Measurements from ENCODE around the gene SF3B1.

The SF3B1 gene

GRCh38 chr2:197399887-197400540 lies 34.8 kb downstream of the SF3B1 start:
- in situ Hi-C loops (cut with MboI; ENCODE audit: low sequenced_read_pairs, unreplicated experiment): loop anchor here (25.0 kb wide), 1 partner anchor 613 kb away; the partner anchor contains the start of gene GTF3C3
- TF ChIP-seq, protein P1, sequence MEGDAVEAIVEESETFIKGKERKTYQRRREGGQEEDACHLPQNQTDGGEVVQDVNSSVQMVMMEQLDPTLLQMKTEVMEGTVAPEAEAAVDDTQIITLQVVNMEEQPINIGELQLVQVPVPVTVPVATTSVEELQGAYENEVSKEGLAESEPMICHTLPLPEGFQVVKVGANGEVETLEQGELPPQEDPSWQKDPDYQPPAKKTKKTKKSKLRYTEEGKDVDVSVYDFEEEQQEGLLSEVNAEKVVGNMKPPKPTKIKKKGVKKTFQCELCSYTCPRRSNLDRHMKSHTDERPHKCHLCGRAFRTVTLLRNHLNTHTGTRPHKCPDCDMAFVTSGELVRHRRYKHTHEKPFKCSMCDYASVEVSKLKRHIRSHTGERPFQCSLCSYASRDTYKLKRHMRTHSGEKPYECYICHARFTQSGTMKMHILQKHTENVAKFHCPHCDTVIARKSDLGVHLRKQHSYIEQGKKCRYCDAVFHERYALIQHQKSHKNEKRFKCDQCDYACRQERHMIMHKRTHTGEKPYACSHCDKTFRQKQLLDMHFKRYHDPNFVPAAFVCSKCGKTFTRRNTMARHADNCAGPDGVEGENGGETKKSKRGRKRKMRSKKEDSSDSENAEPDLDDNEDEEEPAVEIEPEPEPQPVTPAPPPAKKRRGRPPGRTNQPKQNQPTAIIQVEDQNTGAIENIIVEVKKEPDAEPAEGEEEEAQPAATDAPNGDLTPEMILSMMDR (IDR thresholded peaks at IDR 0.05; ENCODE audit: borderline replicate concordance, control extremely low read depth, extremely low read depth, insufficient read depth, missing control alignments): no peak
- DNase-seq (ENCODE audit: low spot score): no peak

DNA sequence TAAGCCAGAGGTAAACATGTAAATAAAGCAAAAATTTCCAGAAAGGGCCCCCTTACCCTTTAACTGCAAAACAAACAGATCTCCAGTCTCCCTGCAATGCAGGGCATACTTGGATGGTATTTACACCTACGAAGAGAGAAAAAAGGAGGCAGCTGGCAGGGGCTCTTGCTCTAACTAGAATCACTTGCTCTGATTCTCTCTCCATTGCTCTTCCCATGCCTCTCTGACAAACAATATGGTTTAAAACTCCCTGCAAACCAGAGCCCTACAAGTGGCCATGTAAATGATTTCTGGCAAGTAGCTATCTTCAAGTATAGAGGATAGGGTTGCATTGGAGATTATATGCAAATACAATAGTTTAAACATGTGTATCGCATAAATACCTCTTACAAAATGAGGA lies 35.9 kb downstream of the SF3B1 start:
- in situ Hi-C loops (cut with MboI; ENCODE audit: low sequenced_read_pairs, unreplicated experiment): loop anchor here (25.0 kb wide), 1 partner anchor 612 kb away; the partner anchor contains the start of gene GTF3C3
- no peak for DNase-seq (ENCODE audit: low spot score)
- TF ChIP-seq, protein P1 (IDR thresholded peaks at IDR 0.05; ENCODE audit: borderline replicate concordance, control extremely low read depth, extremely low read depth, insufficient read depth, missing control alignments): no peak

GRCh38 chr2:197391220-197391717 lies 43.6 kb downstream of the SF3B1 start:
- TF ChIP-seq, protein P1 (IDR thresholded peaks at IDR 0.05; ENCODE audit: borderline replicate concordance, control extremely low read depth, extremely low read depth, insufficient read depth, missing control alignments): no peak
- no peak for DNase-seq (ENCODE audit: low spot score)
- in situ Hi-C loops (cut with MboI; ENCODE audit: low sequenced_read_pairs, unreplicated experiment): loop anchor here (25.0 kb wide), 1 partner anchor 604 kb away; the partner anchor contains the start of gene GTF3C3

DNA sequence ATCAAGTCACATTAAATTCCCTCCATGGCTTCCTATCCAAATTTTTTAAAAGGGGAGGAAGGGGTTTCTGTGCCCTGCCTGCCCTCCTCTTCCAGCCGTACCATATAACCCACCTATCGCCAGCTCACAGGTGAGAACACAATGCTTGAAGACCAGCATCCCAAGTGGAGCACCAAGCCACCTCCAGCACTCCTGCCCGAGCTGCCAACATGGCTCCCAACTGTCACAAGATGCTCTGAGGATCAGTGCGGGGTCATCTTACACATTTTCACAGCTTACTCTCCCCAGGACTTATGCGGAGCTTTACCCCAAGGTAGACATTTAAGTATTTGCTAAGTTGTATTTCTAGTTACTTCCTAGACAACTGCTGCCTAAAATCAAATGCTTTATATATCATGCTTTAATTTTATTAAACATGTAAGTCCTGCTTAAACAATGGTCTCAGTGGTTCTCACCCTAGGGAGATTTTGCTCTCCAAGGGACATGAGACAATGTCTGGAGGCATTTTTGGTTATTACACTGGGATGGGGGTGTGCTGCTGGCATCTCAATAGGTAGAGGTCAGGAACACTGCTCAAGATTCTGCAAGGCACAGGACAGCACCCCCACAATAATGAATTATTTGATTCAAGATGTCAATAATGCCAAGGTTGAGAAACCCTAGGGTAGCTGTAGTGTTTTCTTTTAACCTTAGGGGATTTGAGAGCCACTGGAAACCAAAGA lies 45.8 kb downstream of the SF3B1 start:
- in situ Hi-C loops (cut with MboI; ENCODE audit: low sequenced_read_pairs, unreplicated experiment): loop anchor here (25.0 kb wide), 1 partner anchor 602 kb away; the partner anchor contains the start of gene GTF3C3
- no peak for DNase-seq (ENCODE audit: low spot score)
- TF ChIP-seq, protein P1 (IDR thresholded peaks at IDR 0.05; ENCODE audit: borderline replicate concordance, control extremely low read depth, extremely low read depth, insufficient read depth, missing control alignments): no peak

DNA sequence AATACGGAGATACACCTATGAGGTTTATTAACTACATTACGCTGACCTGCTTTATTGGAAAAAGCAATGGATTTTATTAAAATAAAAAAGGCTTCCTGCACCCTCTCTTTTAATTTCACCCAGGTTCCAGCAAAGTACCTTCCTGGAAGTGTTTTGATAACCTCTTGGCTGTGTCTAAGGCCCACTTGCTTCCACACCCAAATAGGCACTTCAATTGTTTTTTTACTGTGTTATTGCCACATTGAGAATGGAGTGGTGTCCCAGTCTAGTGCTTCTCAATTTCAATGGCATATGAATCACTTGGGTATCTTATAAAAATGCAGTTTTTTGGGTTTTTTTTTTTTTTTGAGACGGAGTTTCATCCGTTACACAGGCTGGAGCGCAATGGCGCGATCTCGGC lies 47.6 kb downstream of the SF3B1 start:
- TF ChIP-seq, protein P1 (IDR thresholded peaks at IDR 0.05; ENCODE audit: borderline replicate concordance, control extremely low read depth, extremely low read depth, insufficient read depth, missing control alignments): no peak
- DNase-seq (ENCODE audit: low spot score): no peak
- in situ Hi-C loops (cut with MboI; ENCODE audit: low sequenced_read_pairs, unreplicated experiment): loop anchor here (25.0 kb wide), 1 partner anchor 600 kb away; the partner anchor contains the start of gene GTF3C3

DNA sequence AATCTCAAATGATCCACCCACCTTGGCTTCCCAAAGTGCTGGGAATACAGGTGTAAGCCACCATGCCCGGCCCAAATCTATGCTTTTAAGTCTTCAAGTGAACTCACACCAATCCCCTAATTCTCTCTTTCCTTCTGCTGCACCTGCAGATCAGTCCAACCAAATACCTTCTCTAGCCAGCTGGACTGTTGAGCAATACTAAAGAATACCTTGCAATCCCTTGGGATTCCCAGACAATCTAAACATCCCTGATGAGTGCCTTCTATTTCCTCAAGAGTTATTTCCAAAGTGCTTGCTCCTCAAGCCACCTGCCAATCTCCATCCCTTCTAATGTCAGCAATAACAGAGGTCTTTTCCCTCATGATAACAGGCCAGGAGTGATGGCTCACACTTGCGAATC lies 48.6 kb downstream of the SF3B1 start:
- TF ChIP-seq, protein P1 (IDR thresholded peaks at IDR 0.05; ENCODE audit: borderline replicate concordance, control extremely low read depth, extremely low read depth, insufficient read depth, missing control alignments): no peak
- in situ Hi-C loops (cut with MboI; ENCODE audit: low sequenced_read_pairs, unreplicated experiment): loop anchor here (25.0 kb wide), 1 partner anchor 599 kb away; the partner anchor contains the start of gene GTF3C3
- no peak for DNase-seq (ENCODE audit: low spot score)
